Lower lobe of right lung (tissue), 2 donors: ENCODE results near the gene FAM117A. TPM values are rescaled to one million over a fixed set of nuclear protein-coding genes. Genes with fewer than 3 reads are reported as not detected.

Source experiments
- ATAC-seq, 2 donors: fragments of 200-7000 bp; cut with Tn5 transposase; one replicate each; pipeline ENCODE4 v1.9.1; 2020 to 2022; ENCODE audit warnings: mild to moderate bottlenecking in 2 of 2, moderate library complexity in 2 of 2
- DNase-seq: peaks from one replicate; pipeline ENCODE4 v3.0.0-alpha.2; 2020
- H3K27ac ChIP-seq: fragments of 200-600 bp; one replicate; pipeline ENCODE4 v1.8.0; 2022
- H3K27me3 ChIP-seq: fragments of 200-600 bp; one replicate; pipeline ENCODE4 v1.8.0; 2022; ENCODE audit warnings: low read depth
- H3K36me3 ChIP-seq: fragments of 200-600 bp; one replicate; pipeline ENCODE4 v1.8.0; 2022; ENCODE audit warnings: mild to moderate bottlenecking
- H3K4me1 ChIP-seq: fragments of 200-600 bp; one replicate; pipeline ENCODE4 v1.8.0; 2022
- H3K4me3 ChIP-seq: fragments of 200-600 bp; one replicate; pipeline ENCODE4 v1.8.0; 2022; ENCODE audit warnings: mild to moderate bottlenecking
- H3K9me3 ChIP-seq: fragments of 200-600 bp; one replicate; pipeline ENCODE4 v1.8.0; 2022
- intact Hi-C: fragments of 100-400 bp; cut with DNase I; formaldehyde crosslinking; loops from one replicate; pipeline ENCODE4 v1.11.0; 2022
- total RNA-seq: library from RNA; stranded (reverse); fragmentation: NEBNext Ultra II Directional; extraction: Animal tissue kit (Norgen Biotek cat#: 25700); gene quantifications from one replicate; pipeline ENCODE4 v1.2.1, GENCODE V29; 2021
- TF ChIP-seq, protein P1 (sequence below): fragments of 200-600 bp; IDR thresholded peaks from one replicate; pipeline ENCODE4 v1.8.0; 2022; ENCODE audit warnings: antibody characterized with exemption, mild to moderate bottlenecking
- donor health status: DM: no; HTN: yes; CAD: no; lungs with severe emphysema.

The FAM117A gene
- total RNA-seq, 1 donor from 2014 or later = 16.4 TPM

DNA sequence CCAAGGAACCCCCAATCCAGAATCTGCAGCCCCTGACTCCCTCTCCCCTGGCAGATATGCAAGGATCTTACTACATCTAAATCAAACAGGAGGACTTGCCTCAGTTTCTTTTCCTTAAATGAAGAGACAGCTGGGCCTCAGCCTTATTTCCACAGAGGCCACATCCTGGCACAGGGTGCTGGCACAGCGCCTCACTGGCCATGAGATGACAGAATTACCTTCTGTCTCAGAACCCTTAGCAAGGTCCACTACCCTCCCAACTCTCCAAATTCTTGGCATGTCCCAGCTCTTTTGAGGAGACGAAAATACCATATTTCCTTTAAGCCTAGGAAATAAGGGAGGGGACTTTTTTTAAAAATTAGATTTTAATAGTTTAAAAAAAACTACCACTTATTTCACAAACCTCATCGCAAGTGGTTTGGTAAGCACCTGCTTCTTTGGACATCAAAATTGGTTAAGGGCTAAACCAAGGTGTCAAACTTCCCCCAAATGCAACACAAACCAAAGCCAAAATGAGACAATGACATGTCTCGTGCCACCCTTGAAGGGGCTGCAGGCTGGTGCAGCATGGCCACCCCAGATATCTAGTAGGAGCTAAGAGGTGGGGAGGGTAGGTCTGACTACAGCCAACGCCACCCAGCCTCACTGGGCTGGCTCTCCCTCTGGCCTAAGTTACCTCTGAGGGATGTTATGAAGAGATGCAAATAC lies 25.3 kb downstream of the FAM117A start:
- no peak for DNase-seq
- TF ChIP-seq, protein P1, sequence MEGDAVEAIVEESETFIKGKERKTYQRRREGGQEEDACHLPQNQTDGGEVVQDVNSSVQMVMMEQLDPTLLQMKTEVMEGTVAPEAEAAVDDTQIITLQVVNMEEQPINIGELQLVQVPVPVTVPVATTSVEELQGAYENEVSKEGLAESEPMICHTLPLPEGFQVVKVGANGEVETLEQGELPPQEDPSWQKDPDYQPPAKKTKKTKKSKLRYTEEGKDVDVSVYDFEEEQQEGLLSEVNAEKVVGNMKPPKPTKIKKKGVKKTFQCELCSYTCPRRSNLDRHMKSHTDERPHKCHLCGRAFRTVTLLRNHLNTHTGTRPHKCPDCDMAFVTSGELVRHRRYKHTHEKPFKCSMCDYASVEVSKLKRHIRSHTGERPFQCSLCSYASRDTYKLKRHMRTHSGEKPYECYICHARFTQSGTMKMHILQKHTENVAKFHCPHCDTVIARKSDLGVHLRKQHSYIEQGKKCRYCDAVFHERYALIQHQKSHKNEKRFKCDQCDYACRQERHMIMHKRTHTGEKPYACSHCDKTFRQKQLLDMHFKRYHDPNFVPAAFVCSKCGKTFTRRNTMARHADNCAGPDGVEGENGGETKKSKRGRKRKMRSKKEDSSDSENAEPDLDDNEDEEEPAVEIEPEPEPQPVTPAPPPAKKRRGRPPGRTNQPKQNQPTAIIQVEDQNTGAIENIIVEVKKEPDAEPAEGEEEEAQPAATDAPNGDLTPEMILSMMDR = no peak
- ATAC-seq = no peak
- H3K4me3 ChIP-seq = no peak overlapping the region
- H3K27ac ChIP-seq = peak overlapping the region; percentile 77
- no peaks in the 10 kb centered on the region for H3K9me3 ChIP-seq
- no peaks in the 10 kb centered on the region for H3K36me3 ChIP-seq
- H3K27me3 ChIP-seq = no peaks in the 10 kb centered on the region
- H3K4me1 ChIP-seq = peaks cover 52% of the 10 kb centered on the region
- intact Hi-C loops = no loop called here

DNA sequence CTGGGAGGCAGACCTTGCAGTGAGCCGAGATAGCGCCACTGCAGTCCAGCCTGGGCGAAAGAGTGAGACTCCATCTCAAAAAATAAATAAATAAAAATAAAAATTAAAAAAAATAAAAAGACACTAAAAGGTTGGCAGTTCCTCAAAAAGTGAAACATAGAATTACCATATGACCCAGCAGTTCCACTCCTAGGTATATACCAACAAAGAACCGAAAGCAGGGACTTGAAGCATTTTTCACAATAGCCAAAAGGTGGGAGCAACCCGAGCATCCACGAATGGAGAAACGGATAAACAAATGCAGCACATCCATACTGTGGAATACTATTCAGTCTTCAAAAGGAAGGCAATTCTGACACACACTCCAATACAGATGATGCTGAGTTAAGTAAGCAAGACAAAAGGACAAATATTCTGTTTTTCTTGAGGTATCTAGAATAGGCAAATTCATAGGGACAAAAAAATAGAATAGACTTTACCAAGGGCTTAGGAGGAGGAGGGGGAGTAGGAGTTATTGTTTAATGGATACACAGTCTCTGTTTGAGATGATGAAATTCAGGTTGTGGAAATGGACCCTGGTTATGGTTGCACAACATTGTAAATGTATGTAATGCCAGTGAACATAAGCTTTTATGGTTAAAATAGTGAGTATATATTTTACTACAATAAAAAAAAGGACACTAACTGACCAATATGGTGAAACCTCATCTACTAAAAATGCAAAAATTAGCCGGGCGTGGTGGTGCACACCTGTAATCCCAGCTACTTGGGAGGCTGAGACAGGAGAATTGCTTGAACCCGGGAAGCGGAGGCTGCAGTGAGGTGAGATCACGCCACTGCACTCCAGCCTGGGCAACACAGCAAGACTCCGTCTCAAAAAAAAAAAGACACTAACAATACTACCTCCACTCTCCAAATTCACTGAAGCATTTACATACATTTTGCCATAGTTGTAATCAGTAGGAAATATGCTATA lies 29.1 kb downstream of the FAM117A start:
- intact Hi-C loops = no loop called here

DNA sequence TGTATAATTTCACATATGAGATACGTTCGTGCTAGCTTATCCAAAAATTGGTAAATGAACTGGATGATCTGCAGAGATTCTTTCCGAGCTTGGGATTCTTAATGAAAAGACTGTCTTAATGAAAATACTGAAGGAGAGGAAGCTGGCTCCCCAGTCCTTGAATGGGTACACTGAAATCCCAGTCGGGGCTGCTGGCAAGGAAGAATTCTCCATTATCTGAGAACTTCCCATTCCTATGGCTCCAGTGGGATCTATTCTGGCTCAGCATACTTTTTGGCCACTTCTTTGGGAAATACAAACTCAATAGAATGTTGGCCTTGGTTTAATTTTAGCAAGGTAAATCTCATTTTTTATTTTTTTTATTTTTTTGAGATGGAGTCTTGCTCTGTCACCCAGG lies 32.5 kb downstream of the FAM117A start:
- intact Hi-C loops = no loop called here

More for the DNA sequence above, 29.1 kb downstream of the FAM117A start:
- ATAC-seq (no peak), DNase-seq (no peak)
- H3K4me3 ChIP-seq = no peak overlapping the region
- TF ChIP-seq, protein P1 = no peak
- no peaks in the 10 kb centered on the region for H3K9me3 ChIP-seq
- H3K27me3 ChIP-seq = no peaks in the 10 kb centered on the region
- H3K27ac ChIP-seq = no peak overlapping the region
- peaks cover 35% of the 10 kb centered on the region for H3K4me1 ChIP-seq
- peaks cover 7% of the 10 kb centered on the region for H3K36me3 ChIP-seq

DNA sequence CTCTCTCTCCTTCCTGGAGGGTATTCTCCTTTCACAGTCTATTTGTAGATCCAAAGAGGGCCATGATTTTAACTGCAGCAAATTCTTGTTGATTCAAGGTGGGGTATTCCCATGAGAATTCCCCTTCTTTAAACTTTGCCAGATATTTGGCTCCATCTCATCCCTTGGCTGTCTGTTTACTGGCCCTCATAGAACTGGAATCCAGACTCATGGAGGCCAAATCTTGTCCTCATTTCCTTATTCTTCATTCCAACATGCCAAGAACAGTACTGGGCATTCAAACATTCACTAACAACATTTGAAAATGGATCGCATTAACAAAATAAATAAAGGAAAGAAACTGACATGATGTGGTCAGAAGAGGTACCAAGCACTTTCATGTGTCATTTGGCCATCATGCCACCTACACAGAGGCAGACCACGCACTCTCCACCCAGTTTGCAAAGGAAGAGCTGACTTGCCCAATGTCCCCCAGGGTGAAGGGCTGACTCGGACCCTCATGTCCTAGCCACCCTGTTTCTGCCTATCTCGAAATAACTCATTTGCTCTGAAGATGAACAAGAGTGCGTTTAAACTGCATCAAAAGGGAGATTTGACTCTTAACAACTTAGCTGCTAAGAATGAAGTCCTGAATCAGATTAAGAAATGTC lies 33.0 kb downstream of the FAM117A start:
- H3K36me3 ChIP-seq = peaks cover 7% of the 10 kb centered on the region
- TF ChIP-seq, protein P1 = no peak
- ATAC-seq (peak in 1 of 2 donors; percentile 22), DNase-seq (no peak)
- H3K9me3 ChIP-seq = no peaks in the 10 kb centered on the region
- peak overlapping the region; percentile 58 for H3K27ac ChIP-seq
- H3K27me3 ChIP-seq = no peaks in the 10 kb centered on the region
- peaks cover 27% of the 10 kb centered on the region for H3K4me1 ChIP-seq
- H3K4me3 ChIP-seq = no peak overlapping the region
- intact Hi-C loops = no loop called here

More for the DNA sequence above, 32.5 kb downstream of the FAM117A start:
- Histone ChIP-seq H3K4me1 (peaks cover 27% of the 10 kb centered on the region), H3K36me3 (peaks cover 7% of the 10 kb centered on the region), H3K4me3 (no peak overlapping the region), H3K27ac (no peak overlapping the region), H3K9me3 (no peaks in the 10 kb centered on the region), H3K27me3 (no peaks in the 10 kb centered on the region)
- ATAC-seq (no peak), DNase-seq (no peak)
- TF ChIP-seq, protein P1 = no peak

DNA sequence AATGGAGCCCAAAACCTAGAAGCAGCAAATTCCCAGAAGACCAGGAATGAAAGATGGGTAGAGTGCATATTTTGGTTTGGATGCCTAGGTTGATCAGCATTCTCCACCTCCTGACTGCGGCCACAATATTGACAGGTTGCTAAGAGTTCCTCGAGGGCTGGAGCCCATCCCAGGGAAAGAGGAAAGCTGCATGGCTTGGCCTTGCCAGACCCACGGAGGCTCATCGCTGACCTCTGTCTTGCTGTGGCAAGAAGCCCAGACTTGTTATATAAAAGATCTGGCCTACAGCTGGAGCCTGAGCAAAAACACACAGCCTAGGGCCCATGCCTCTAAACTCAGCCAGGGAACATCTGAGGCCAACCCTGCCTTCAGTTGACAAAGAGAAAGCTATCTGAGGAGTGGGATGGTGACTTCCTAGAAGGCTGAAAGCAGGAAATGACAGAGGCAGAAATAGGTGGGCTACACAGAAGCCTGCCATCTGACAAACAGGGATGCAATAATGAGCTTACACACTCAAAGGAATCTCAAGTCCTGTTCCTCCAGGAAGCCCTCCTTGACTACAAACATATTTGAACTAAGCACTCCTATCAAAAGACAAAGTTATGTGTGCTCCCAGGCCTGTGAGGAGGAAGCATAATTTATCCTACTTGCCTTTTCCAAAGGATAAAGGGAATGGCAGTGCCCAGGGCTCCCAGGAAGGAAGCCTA lies 33.7 kb downstream of the FAM117A start:
- peak; percentile 52 for DNase-seq
- intact Hi-C loops = no loop called here

More for the DNA sequence above, 33.7 kb downstream of the FAM117A start:
- H3K36me3 ChIP-seq = peaks cover 7% of the 10 kb centered on the region
- no peaks in the 10 kb centered on the region for H3K27me3 ChIP-seq
- TF ChIP-seq, protein P1 = no peak
- peak; percentile 87 to 89 for ATAC-seq
- no peaks in the 10 kb centered on the region for H3K9me3 ChIP-seq
- peaks cover 27% of the 10 kb centered on the region for H3K4me1 ChIP-seq
- H3K27ac ChIP-seq = peak overlapping the region; percentile 58
- H3K4me3 ChIP-seq = no peak overlapping the region
